ENCODE results near the gene LARGE2. TPM values are rescaled to one million over a fixed set of nuclear protein-coding genes. Genes with fewer than 3 reads are reported as not detected.
A peak's percentile ranks its signal among the peaks of the same experiment; 100 is the strongest.

The LARGE2 gene
- total RNA-seq, 3 donors from 2014 or later (not counting 1 experiment from before 2014, with no cell fraction given) = 0.40 to 1.7 (median 1.0) TPM

DNA sequence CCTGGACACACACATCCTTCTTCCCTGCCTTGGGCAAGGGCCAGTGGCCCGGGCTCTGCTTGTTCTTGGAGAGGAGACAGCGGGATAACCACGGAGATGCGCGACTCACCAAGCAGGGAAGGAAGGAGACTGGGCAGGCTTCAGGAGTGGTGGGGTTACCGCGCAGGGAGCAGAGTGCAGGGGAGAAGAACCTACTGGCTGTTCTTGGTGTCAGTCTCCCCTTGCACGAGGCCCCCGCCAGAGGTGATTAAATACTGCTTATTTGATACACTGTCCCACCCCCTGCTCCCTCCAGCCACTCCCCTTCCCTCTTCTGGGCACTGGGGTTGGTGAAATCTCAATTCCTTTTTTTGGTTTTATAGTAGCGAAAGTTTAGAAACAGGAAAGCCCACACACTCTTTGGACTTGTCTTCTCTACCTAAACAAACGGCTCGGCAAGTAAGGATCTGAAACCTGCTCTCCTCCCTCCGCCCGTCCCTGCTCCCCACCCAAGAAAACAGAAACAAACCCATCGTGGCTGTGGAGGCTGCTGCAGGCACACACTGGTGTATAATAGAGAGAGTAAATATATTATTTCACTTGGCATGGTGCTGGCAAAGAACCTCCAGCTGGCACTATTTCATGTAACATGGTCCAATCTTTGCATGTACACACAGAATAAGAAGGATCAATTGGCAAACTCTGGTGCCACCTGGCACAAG is 10.8 kb downstream of the LARGE2 start:
- intact Hi-C loops (cut with micrococcal nuclease) = no loop called here

DNA sequence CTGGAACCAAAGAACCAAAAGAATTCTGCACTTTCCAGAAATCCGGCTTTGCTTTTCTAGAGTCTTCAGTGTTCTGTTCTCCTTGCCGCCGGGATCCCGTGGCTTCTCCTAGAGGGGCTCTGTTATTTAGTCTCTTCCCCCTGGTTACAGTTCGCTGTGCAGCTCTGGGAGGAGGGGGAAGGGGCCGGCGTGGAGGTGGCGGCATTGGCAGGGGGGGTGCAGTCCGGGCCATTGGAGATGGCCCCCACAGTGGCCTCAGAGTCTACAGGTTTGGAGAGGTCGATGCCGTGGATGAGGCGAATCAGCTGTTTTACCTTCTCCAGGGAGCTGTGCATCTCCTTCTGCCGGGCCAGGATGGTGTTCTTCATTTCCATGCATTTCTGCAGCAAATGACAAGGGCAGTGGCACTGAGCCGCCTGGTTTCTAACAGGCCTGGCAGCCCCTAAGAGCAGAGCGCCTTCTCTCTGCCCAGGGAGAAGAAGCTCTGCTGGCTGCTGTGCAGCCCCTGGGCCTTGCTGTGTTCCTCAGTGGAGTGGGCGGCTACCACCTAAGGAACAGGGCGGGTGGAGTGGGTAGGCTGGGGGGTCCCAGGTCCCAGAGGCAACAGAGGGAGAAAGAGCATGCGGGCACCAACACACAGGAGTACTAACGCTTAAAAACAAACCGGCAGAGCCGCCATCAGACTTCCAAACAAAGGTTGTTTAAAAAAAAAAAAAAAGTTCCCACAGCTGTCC is 11.6 kb downstream of the LARGE2 start:
- H3K27ac Mint-ChIP-seq = no peak overlapping the region
- no peak overlapping the region for H3K27ac ChIP-seq (ENCODE audit: low read length)
- H3K36me3 Mint-ChIP-seq = peaks cover 8% of the 10 kb centered on the region
- H3K36me3 ChIP-seq (ENCODE audit: control insufficient read depth, insufficient read depth, low read length) = peaks cover 56% of the 10 kb centered on the region
- H3K27me3 ChIP-seq (ENCODE audit: control insufficient read depth, insufficient read depth, low read length) = no peaks in the 10 kb centered on the region
- no peaks in the 10 kb centered on the region for H3K9me3 Mint-ChIP-seq
- TF ChIP-seq CTCF (IDR thresholded peaks at IDR 0.05) = no peak
- peaks cover 22 to 24% of the 10 kb centered on the region in 2 donors for H3K4me1 Mint-ChIP-seq
- intact Hi-C loops (cut with micrococcal nuclease) = no loop called here
- H3K4me3 Mint-ChIP-seq = no peak overlapping the region
- ATAC-seq = no peak
- no peak for DNase-seq
- no peak overlapping the region for H3K4me3 ChIP-seq (ENCODE audit: low read length)
- no peaks in the 10 kb centered on the region for H3K9me3 ChIP-seq (ENCODE audit: control insufficient read depth, insufficient read depth, low read length)
- peaks cover 53% of the 10 kb centered on the region for H3K4me1 ChIP-seq (ENCODE audit: control insufficient read depth, insufficient read depth, low read length)
- no peaks in the 10 kb centered on the region for H3K27me3 Mint-ChIP-seq (ENCODE audit: low read depth in 2 of 2)
- WGBS (ENCODE audit: insufficient coverage) = 93% methylated on average over 21 of the region's 21 CpGs

More for the DNA sequence above, 10.8 kb downstream of the LARGE2 start:
- 66% methylated on average over 12 of the region's 15 CpGs for WGBS (ENCODE audit: insufficient coverage)
- H3K27ac Mint-ChIP-seq = peak overlapping the region in 1 of 2 donors; percentile 29
- H3K9me3 Mint-ChIP-seq = no peaks in the 10 kb centered on the region
- Histone ChIP-seq H3K27me3 (ENCODE audit: control insufficient read depth, insufficient read depth, low read length) (no peaks in the 10 kb centered on the region), H3K4me1 (ENCODE audit: control insufficient read depth, insufficient read depth, low read length) (peaks cover 60% of the 10 kb centered on the region), H3K36me3 (ENCODE audit: control insufficient read depth, insufficient read depth, low read length) (peaks cover 55% of the 10 kb centered on the region), H3K4me3 (ENCODE audit: low read length) (peak overlapping the region; percentile 43), H3K9me3 (ENCODE audit: control insufficient read depth, insufficient read depth, low read length) (no peaks in the 10 kb centered on the region), H3K27ac (ENCODE audit: low read length) (no peak overlapping the region)
- ATAC-seq = no peak
- no peaks in the 10 kb centered on the region for H3K27me3 Mint-ChIP-seq (ENCODE audit: low read depth in 2 of 2)
- H3K4me3 Mint-ChIP-seq = no peak overlapping the region
- no peak for TF ChIP-seq CTCF (IDR thresholded peaks at IDR 0.05)
- H3K36me3 Mint-ChIP-seq = peaks cover 8% of the 10 kb centered on the region
- DNase-seq = no peak
- H3K4me1 Mint-ChIP-seq = peaks cover 22 to 24% of the 10 kb centered on the region in 2 donors

- no peak for TF ChIP-seq CTCF (IDR thresholded peaks at IDR 0.05)
- ATAC-seq = no peak
- Histone ChIP-seq H3K27ac (ENCODE audit: low read length) (peak overlapping the region; percentile 8), H3K36me3 (ENCODE audit: control insufficient read depth, insufficient read depth, low read length) (peaks cover 56% of the 10 kb centered on the region), H3K27me3 (ENCODE audit: control insufficient read depth, insufficient read depth, low read length) (no peaks in the 10 kb centered on the region), H3K4me1 (ENCODE audit: control insufficient read depth, insufficient read depth, low read length) (peaks cover 46% of the 10 kb centered on the region), H3K4me3 (ENCODE audit: low read length) (no peak overlapping the region), H3K9me3 (ENCODE audit: control insufficient read depth, insufficient read depth, low read length) (no peaks in the 10 kb centered on the region)
- Mint-ChIP-seq H3K4me3 (no peak overlapping the region), H3K36me3 (peaks cover 8% of the 10 kb centered on the region), H3K27ac (no peak overlapping the region), H3K9me3 (no peaks in the 10 kb centered on the region), H3K4me1 (peaks cover 19% of the 10 kb centered on the region in 2 donors), H3K27me3 (ENCODE audit: low read depth in 2 of 2) (no peaks in the 10 kb centered on the region)
- WGBS (ENCODE audit: insufficient coverage) = 95% methylated on average over 12 of the region's 12 CpGs
- no peak for DNase-seq
- intact Hi-C loops (cut with micrococcal nuclease) = no loop called here
These were observed 12.3 kb downstream of the LARGE2 start for GRCh38 chr11:45934580-45935318.
